Right renal pelvis (tissue), 4 donors: ENCODE results near the gene LUC7L. TPM values are rescaled to one million over a fixed set of nuclear protein-coding genes. Genes with fewer than 3 reads are reported as not detected.
"Not testable (repeated sequence)": the region's sequence is repeated elsewhere in the genome, so short reads cannot be mapped to it uniquely, and the experiment has no call there.

Experiments
- DNase-seq, 4 donors: peaks; one replicate each; pipeline ENCODE4 v3.0.0-alpha.2; 2013; ENCODE audit warnings: low read depth in 4 of 4, low spot score in 3 of 4, missing footprints in 1 of 4
- polyA plus RNA-seq, 4 donors: library from polyadenylated mRNA; unstranded; fragments of 120-200 nt; gene quantifications; one replicate each; pipeline ENCODE4 v1.2.1, GENCODE V29; 2013; ENCODE audit not compliant: insufficient read length in 4 of 4

LUC7L gene
- polyA plus RNA-seq, 4 donors, result 104 to 141 (median 122) TPM

GRCh38 chr16:169014-169413 is 60.2 kb downstream of the LUC7L start:
- no peak for DNase-seq

GRCh38 chr16:168424-168823 is 60.8 kb downstream of the LUC7L start:
- DNase-seq, result no peak

GRCh38 chr16:167122-167690 is 62.0 kb downstream of the LUC7L start:
- no peak for DNase-seq

GRCh38 chr16:166375-167121 is 62.7 kb downstream of the LUC7L start:
- DNase-seq, result no peak

- DNase-seq, result no peak
Observed at GRCh38 chr16:165539-166374, 63.5 kb downstream of the LUC7L start, which contains the start of gene HBM. HBM (plus strand) TSS chr16:165978; CDS start chr16:165998, 20 bp downstream.

DNA sequence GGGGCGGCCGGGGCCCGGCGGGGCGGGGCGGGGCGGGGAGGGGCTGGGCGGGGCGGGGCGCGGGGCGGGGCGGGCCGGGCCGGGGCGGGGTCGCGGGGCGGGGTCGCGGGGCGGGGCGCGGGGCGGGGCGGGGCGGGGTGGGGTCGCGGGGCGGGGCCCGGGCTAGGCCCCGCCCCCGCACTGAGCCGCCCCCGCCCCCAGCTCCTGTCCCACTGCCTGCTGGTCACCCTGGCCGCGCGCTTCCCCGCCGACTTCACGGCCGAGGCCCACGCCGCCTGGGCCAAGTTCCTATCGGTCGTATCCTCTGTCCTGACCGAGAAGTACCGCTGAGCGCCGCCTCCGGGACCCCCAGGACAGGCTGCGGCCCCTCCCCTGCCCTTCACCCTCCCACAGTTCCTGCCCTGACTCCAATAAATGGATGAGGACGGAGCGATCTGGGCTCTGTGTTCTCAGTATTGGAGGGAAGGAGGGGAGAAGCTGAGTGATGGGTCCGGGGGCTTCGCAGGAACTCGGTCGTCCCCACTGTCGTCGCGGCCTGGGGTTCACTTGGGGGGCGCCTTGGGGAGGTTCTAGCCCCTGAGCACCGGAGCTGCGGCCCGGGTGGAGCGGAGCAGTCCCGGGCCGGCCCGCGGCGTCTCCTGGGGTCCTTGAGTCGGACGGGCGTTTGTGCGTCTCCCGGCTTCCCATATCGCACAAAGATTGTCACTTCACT is 64.3 kb downstream of the LUC7L start:
- no peak for DNase-seq

DNA sequence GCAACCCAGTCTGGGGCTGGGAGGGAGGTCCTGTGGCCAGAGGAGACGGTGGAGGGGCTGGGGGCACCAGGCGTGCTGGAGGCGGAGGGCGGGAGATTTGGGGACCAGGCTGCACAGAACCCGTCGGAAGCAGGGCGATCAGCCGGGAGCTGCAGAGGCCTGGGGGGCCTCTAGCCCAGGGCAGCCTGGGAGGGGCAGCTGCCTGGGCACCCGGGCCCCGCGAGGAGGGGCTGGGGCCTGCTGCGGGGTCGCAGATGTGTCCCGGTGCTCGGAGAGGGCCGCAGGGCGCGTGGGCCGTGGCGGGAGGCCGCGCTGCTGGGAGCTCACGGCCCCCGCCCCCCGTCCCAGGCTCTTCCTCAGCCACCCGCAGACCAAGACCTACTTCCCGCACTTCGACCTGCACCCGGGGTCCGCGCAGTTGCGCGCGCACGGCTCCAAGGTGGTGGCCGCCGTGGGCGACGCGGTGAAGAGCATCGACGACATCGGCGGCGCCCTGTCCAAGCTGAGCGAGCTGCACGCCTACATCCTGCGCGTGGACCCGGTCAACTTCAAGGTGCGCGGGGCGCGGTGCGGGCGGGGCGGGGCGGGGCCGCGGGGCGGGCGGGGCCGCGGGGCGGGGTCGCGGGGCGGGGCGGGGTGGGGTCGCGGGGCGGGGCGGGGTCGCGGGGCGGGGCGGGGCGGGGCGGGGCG is 65.0 kb downstream of the LUC7L start:
- DNase-seq, result not testable (repeated sequence)

GRCh38 chr16:163696-164095 is 65.6 kb downstream of the LUC7L start:
- DNase-seq, result not testable (repeated sequence)

DNA sequence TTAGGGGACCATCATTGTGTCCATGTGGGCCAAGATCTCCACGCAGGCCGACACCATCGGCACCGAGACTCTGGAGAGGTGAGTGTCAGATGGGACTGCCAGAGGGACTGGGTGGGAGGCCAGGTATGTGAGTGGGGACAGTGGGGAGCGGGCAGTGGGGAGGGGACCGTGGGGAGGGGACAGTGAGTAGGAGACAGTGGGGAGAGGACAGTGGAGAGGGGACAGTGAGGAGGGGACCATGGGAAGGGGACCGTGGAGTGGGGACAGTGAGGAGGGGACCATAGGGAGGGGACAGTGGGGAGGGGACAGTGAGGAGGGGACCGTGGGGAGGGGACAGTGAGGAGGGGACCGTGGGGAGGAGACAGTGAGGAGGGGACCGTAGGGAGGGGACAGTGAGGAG is 66.1 kb downstream of the LUC7L start:
- not testable (repeated sequence) for DNase-seq

DNA sequence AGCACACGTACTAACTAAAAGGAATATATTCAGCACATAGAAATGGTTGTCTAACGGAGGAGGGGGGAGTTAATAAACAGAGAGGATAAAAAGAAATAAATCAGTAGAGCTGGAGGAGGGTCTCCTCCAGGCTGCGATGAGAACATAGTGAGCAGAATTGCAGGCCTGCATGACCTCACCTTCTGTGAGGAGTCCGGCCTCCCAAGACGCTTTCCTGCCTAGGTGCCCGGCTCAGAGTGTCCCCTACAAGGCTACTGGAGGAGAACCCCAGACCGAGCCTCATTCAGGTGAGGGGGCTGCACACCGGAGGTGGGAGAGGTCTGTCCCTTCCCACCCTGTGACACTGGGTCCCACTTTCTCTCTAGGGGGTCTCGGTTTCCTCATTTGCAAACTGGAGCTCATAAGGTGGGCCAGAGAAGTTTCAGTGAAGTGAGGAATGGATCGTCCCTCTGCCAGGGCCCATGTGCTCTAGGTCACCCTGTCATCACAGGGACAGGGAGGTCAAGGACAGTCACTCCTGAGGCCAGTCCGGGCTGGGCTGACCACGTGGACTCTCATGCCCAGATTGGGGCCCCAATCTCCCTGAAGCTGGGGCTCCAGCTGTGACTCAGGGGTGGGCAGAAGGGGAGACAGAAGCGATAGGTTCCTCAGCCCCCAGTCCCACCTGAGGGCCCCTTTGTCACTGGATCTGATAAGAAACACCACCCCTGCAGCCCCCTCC is 66.8 kb downstream of the LUC7L start:
- no peak for DNase-seq

- no peak for DNase-seq
Observed at GRCh38 chr16:160691-161190, 68.5 kb downstream of the LUC7L start.

- not testable (repeated sequence) for DNase-seq
Observed at GRCh38 chr16:160242-160641, 69.0 kb downstream of the LUC7L start.

DNA sequence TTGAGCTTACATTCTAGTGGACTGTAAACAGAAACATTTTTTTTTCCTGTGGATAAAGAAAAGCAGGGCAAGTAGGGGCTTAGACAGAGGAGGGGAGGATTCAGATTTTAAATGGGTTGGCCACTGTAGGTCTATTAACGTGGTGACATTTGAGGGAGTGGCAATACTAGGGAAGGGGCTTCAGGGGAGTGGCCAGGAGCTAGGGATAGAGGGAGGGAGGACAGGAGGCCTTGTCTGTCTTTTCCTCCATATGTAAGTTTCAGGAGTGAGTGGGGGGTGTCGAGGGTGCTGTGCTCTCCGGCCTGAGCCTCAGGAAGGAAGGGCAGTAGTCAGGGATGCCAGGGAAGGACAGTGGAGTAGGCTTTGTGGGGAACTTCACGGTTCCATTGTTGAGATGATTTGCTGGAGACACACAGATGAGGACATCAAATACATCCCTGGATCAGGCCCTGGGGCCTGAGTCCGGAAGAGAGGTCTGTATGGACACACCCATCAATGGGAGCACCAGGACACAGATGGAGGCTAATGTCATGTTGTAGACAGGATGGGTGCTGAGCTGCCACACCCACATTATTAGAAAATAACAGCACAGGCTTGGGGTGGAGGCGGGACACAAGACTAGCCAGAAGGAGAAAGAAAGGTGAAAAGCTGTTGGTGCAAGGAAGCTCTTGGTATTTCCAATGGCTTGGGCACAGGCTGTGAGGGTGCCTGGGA is 70.0 kb downstream of the LUC7L start:
- no peak for DNase-seq

- no peak for DNase-seq
Observed at GRCh38 chr16:155031-155398, 74.2 kb downstream of the LUC7L start.

DNA sequence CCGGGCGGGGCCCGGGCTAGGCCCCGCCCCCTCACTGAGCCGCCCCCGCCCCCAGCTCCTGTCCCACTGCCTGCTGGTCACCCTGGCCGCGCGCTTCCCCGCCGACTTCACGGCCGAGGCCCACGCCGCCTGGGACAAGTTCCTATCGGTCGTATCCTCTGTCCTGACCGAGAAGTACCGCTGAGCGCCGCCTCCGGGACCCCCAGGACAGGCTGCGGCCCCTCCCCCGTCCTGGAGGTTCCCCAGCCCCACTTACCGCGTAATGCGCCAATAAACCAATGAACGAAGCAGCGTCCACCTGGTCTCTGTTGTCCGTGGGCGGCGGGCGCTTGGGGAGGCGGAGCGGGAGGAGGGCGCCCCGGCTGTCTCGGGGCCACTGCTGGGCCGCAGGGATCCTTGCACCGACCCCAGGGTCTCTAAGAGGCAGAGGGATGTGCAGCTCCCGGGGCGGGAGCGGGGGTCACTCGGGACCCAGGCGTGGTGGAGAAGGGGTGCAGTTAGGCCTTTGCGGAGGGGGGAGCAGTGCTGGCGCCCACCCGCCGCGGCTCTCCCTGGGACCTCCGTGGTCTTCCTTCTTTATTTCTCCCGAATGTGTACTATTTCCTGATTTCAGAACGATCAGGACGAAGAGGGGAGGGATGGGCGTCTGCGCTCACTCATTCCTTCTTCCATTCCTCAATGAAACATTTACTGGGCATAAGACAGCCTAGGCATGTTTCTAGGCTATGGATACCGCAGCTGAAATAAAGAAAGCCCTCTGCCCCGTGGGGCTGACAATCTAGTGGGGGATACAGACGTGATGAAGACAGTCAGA is 74.8 kb downstream of the LUC7L start:
- DNase-seq, result no peak

- DNase-seq, result not testable (repeated sequence)
Observed at GRCh38 chr16:153550-154216, 75.6 kb downstream of the LUC7L start.

DNA sequence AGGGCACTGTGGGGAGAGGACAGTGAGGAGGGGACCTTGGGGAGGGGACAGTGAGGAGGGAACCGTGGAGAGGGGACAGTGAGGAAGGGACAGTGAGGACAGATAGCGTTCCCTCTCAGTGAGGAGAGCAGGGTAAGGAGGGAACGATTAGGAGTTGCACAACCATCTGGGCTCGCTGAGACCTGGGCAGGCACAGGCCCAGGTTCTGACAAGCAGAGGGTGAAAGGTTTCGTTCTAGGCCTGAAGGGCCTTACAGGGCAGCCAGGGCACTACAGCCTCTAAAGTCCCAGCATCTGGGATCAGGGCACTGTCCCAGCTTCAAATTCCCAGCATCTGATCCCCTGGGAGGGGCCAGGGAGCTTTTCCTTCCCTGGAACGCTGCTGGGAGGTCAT is 76.1 kb downstream of the LUC7L start:
- not testable (repeated sequence) for DNase-seq
